GM12872 (cell line): ENCODE data around the gene PCK1.

Source experiments
- TF ChIP-seq, protein P1 (sequence below): IDR thresholded peaks from 3 replicates; pipeline ENCODE4 v1.5.1; 2011; ENCODE audit warnings: low read depth, mild to moderate bottlenecking, low read length, moderate library complexity; ENCODE audit not compliant: insufficient read depth

Gene PCK1

DNA sequence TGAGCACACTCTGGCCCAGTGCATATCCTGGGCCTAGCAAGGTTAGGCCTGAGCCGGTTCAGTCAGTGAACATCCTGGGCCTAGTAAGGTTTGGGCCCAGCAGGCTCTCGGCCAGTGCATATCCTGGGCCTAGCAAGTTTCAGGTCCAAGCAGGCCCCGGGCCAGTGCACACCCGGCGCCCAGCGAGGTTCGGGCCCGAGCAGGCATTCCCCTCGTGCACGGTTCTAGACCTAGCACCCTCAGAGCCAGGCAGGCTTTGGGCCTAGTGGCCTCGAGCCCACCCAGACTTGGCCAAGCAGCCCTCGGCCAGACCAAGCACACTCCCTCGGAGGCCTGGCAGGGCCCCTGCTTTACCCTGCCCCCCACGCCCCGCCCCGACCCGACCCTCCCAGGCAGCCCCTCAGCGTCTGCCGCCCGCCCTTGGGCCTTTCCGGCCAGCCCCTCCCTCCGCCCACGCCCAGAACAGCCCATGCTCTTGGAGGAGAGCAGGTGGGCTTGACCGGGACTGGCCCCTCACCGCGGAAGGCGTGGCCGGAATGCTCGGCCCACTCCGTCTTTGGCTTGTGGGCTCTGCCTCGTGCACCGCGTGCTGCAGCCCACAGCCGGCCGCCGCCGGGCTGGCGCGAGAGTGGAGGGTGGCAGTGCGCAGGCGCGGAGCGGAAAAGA is 36.3 kb upstream of the PCK1 start, which contains the start of gene CTCFL:
TSS of gene CTCFL (minus strand) at position 630 of the 666 bp plus-strand sequence. CDS start 935 bp downstream, outside the sequence.
- TF ChIP-seq, protein P1, sequence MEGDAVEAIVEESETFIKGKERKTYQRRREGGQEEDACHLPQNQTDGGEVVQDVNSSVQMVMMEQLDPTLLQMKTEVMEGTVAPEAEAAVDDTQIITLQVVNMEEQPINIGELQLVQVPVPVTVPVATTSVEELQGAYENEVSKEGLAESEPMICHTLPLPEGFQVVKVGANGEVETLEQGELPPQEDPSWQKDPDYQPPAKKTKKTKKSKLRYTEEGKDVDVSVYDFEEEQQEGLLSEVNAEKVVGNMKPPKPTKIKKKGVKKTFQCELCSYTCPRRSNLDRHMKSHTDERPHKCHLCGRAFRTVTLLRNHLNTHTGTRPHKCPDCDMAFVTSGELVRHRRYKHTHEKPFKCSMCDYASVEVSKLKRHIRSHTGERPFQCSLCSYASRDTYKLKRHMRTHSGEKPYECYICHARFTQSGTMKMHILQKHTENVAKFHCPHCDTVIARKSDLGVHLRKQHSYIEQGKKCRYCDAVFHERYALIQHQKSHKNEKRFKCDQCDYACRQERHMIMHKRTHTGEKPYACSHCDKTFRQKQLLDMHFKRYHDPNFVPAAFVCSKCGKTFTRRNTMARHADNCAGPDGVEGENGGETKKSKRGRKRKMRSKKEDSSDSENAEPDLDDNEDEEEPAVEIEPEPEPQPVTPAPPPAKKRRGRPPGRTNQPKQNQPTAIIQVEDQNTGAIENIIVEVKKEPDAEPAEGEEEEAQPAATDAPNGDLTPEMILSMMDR = no peak

DNA sequence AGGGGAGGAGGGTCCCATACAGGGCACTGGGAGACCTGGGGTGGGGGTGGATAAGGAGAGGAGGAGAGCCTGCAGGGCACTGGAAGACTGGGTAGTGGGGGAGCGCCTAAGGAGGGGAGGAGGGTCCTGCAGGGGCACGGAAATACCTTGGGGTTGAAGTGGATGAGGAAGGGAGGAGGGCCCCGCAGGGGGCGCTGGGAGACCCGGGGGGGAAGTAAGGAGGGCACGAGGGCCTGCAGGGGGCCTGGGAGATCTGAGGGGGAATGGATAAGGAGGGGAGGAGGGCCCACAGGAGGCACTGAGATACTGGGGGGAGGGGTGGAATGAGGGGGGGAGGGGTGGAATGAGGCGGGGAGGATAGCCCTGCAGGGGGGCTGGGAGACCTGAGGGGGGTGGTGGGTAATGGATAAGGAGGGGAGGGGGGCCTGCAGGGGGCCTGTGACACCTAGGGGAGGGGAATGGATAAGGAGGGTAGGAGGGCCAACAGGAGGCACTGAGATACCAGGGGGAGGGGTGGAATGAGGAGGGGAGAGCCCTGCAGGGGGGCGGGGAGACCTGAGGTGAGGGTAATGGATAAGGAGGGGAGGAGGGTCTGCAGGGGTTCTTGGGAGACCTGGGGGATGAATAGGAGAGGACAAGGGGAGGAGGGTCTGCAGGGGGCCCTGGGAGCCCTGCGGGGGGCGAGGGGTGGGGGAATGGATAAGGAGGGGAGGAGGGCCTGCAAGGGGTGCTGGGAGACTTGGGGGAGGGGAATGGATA is 35.4 kb upstream of the PCK1 start:
- TF ChIP-seq, protein P1 = no peak

DNA sequence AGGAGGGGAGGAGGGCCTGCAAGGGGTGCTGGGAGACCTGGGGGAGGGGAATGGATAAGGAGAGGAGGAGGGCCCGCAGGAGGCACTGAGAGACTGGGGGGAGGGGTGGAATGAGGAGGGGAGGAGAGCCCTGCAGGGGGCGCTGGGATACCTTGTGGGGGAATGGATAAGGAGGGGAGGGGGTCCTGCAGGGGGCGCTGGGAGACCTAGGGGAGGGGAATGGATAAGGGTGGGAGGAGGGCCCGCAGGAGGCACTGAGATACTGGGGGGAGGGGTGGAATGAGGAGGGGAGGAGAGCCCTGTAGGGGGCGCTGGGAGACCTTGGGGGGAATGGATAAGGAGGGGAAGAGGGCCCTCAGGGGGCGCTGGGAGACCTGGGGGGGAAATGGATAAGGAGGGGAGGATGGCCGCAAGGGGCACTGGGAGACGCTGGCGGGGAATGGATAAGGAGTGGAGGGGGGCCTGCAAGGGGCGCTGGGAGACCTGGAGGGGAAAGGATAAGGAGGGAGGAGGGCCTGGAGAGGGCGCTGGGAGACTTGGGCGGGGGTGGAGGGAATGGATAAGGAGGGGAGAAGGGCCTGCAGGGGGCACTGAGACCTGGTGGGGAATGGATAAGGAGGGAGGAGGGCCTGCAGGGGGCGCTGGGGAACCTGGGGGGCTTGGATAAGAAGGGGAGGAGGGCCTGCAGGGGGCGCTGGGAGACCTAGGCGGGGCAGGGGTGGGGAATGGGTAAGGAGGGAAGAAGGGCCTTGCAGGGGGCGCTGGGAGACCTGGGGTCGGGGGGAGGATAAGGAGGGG is 34.6 kb upstream of the PCK1 start:
- TF ChIP-seq, protein P1 = peak; percentile 34; the same call in 1 of the 3 replicates

DNA sequence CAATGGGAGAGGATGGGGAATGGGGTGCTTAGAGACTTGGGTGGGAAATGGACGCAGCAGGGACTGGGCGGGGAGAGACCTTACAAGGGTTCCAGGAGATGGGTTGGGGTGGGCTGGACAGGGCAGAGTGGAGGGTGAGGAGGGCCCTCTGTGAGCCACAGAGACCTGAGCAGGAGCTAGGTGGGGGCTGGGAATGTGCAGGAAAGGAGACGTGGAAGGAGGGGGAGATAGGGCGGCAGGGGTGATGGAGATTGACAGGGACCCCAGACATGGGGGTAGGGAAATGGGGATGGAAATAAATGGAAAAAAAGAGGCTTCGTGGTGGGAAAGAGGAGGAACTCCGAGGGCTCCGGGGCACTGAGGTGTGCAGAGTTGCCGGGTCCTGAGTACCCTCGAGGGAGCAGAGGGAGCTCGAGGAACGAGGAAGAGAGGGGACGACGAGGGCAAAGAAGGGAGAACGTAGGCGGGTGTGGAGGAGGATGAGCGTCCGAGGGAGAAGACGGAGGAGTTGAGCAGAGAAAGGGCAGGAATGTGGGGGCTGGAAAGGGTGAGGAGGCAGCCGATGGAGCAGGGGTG is 33.9 kb upstream of the PCK1 start:
- TF ChIP-seq, protein P1 = no peak

DNA sequence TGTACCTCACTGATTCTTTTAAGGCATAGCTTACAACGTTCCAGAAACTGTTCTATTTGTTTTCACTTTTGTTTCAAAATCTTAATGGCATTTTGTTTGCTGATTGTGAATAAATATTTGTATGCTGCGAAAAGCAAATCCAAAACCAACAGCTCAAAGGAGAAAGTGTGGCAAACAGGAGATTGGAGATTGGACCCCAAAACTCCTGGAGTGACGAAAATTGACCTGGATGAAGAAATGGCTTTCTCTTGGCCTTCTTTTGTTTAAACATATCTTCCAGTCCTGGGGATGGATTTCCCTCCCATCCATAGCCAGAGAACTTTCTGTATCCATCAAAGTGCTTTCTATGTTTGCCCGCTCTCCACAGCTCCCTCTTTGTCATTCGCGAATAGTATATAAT is 33.2 kb upstream of the PCK1 start:
- TF ChIP-seq, protein P1 = no peak

DNA sequence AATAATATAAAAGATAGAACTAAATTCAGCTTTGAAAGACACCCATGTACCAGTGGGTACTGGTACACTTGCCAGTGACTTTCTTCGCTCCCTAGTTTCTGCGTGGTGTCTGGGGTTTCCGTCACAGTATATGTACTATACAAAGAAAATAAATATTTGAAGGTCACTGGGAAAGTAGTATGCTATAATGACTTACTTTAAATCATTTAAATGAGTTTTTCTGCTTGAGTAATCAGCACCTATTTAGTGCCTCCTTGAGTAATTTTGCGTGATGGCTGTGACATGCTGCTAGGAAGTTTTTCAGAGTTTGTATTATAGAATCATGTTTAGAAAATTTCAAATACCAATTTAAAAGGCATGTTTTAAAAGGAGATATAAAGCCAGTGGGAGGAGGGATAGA is 32.8 kb upstream of the PCK1 start:
- TF ChIP-seq, protein P1 = no peak

DNA sequence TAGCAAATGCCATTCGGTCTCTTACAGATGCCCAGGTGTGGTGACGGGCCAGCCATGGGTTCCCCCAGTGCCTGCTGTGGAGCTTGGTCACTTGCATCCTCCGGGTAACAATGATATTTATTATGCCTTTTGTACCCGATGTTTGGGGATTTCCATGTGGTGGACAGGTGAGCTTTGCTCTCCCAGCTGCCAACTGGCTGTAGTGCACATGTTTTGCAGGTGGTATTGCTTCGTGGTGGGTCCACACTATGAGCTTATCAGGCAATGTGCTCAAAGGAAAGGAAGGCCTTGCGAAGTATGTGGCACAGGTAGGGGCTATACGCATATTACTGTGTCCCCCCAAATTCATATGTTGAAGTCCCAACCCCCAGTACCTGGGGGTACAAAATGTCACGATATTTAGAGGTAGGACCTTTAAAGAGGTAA is 31.7 kb upstream of the PCK1 start:
- TF ChIP-seq, protein P1 = no peak
